ENCODE data around the gene A4GALT. TPM values are rescaled to one million over a fixed set of nuclear protein-coding genes. Genes with fewer than 3 reads are reported as not detected.
A peak's percentile ranks its signal among the peaks of the same experiment; 100 is the strongest.

The A4GALT gene
- total and polyA plus RNA-seq, 11 donors = 30.7 to 230 (median 67.2) TPM

GRCh38 chr22:42725606-42726355 lies 5.1 kb upstream of the A4GALT start:
- intact Hi-C loops (cut with DNase I) = loop anchor here in 2 of 10 donors (10.0 kb wide), 2 partner anchors 49 to 59 kb away; no protein-coding TSS in a partner anchor
- Histone ChIP-seq H3K36me3 (no peaks in the 10 kb centered on the region), H3K4me3 (no peak overlapping the region), H3K27me3 (peaks cover 0 to 10% (median 0%) of the 10 kb centered on the region in 9 donors), H3K27ac (no peak overlapping the region), H3K9me3 (no peaks in the 10 kb centered on the region), H3K4me1 (peaks cover 0 to 9% (median 0%) of the 10 kb centered on the region in 12 donors)
- TF ChIP-seq POLR2A (IDR thresholded peaks at IDR 0.05) (no peak), CTCF (IDR thresholded peaks at IDR 0.05) (no peak)
- no peak for ATAC-seq
- DNase-seq = no peak
- WGBS, 4 donors = 72 to 80% (median 77%) methylated on average over 6 of the region's 6 CpGs

- TF ChIP-seq POLR2A (IDR thresholded peaks at IDR 0.05) = no peak
- no peak for TF ChIP-seq CTCF (IDR thresholded peaks at IDR 0.05)
- WGBS, 4 donors = 81 to 88% (median 83%) methylated on average over 5 of the region's 5 CpGs
- intact Hi-C loops (cut with DNase I) = loop anchor here in 6 of 10 donors (5.0 to 10.0 kb wide), 6 partner anchors 37 to 62 kb away; no protein-coding TSS in a partner anchor
- H3K4me1 ChIP-seq = peaks cover 0 to 14% (median 3%) of the 10 kb centered on the region in 12 donors
- H3K4me3 ChIP-seq = no peak overlapping the region
- no peaks in the 10 kb centered on the region for H3K36me3 ChIP-seq
- DNase-seq (peak in 1 of 5 donors; percentile 15), ATAC-seq (no peak)
- H3K27ac ChIP-seq = no peak overlapping the region
- no peaks in the 10 kb centered on the region for H3K9me3 ChIP-seq
- peaks cover 0 to 25% (median 0%) of the 10 kb centered on the region in 9 donors for H3K27me3 ChIP-seq
Observed at GRCh38 chr22:42724062-42724461, 3.4 kb upstream of the A4GALT start.

- intact Hi-C loops (cut with DNase I) = loop anchor here in 6 of 10 donors (5.0 to 10.0 kb wide), 6 partner anchors 34 to 64 kb away; no protein-coding TSS in a partner anchor
- peaks cover 0 to 3% (median 0%) of the 10 kb centered on the region in 9 donors for H3K36me3 ChIP-seq
- TF ChIP-seq POLR2A (IDR thresholded peaks at IDR 0.05) = no peak
- no peak for TF ChIP-seq CTCF (IDR thresholded peaks at IDR 0.05)
- H3K27ac ChIP-seq = peak overlapping the region; percentile 90 to 100 (median 98)
- DNase-seq (peak in 1 of 5 donors; percentile 40), ATAC-seq (peak in 1 of 4 donors; percentile 5)
- H3K4me1 ChIP-seq = peaks cover 6 to 44% (median 32%) of the 10 kb centered on the region in 12 donors
- peaks cover 0 to 30% (median 0%) of the 10 kb centered on the region in 9 donors for H3K27me3 ChIP-seq
- whole genome bisulfite sequencing, 4 donors = 0 to 3% (median 2%) methylated on average over 13 to 22 of the region's 22 CpGs
- H3K9me3 ChIP-seq = no peaks in the 10 kb centered on the region
- peak overlapping the region; percentile 81 to 100 (median 98) for H3K4me3 ChIP-seq
Observed at GRCh38 chr22:42721045-42721434, 370 bp upstream of the A4GALT start.

GRCh38 chr22:42719656-42720262 lies 911 bp downstream of the A4GALT start:
- Histone ChIP-seq H3K27me3 (peaks cover 0 to 30% (median 0%) of the 10 kb centered on the region in 9 donors), H3K4me3 (peak overlapping the region; percentile 81 to 100 (median 98)), H3K27ac (peak overlapping the region; percentile 90 to 100 (median 98)), H3K9me3 (no peaks in the 10 kb centered on the region), H3K36me3 (peaks cover 0 to 6% (median 0%) of the 10 kb centered on the region in 9 donors), H3K4me1 (peaks cover 6 to 56% (median 40%) of the 10 kb centered on the region in 12 donors)
- peak in 1 of 5 donors; percentile 37 for DNase-seq
- peak; percentile 25 to 50 (median 42) for ATAC-seq
- TF ChIP-seq POLR2A (IDR thresholded peaks at IDR 0.05) = no peak
- no peak for TF ChIP-seq CTCF (IDR thresholded peaks at IDR 0.05)
- 2 to 3% (median 3%) methylated on average over 12 to 37 of the region's 37 CpGs for WGBS, 4 donors
- intact Hi-C loops (cut with DNase I) = loop anchor here in 7 of 10 donors (5.0 to 10.0 kb wide), 8 partner anchors 32 to 65 kb away; no protein-coding TSS in a partner anchor

Measured in heart left ventricle (tissue), 16 donors.